GM19025 (cell line): ENCODE data around the gene LEMD3.

Source experiments
- ATAC-seq: cut with Tn5 transposase; IDR thresholded peaks from one replicate; pipeline ENCODE4 v1.9.1; 2021; ENCODE audit warnings: mild to moderate bottlenecking, low read depth, moderate library complexity; ENCODE audit not compliant: unreplicated experiment

The LEMD3 gene

GRCh38 chr12:65168681-65169319 lies 583 bp upstream of the LEMD3 start:
- no peak for ATAC-seq

GRCh38 chr12:65170209-65170881 lies 962 bp downstream of the LEMD3 start:
- peak; percentile 39 for ATAC-seq

- no peak for ATAC-seq
Observed at GRCh38 chr12:65171073-65171472, 1.7 kb downstream of the LEMD3 start.

GRCh38 chr12:65171870-65172269 lies 2.5 kb downstream of the LEMD3 start:
- no peak for ATAC-seq

- ATAC-seq, result no peak
Observed at GRCh38 chr12:65175385-65175784, 6.0 kb downstream of the LEMD3 start.

GRCh38 chr12:65182012-65182739 lies 12.8 kb downstream of the LEMD3 start:
- no peak for ATAC-seq

GRCh38 chr12:65184176-65184857 lies 14.9 kb downstream of the LEMD3 start:
- ATAC-seq, result no peak

GRCh38 chr12:65184858-65185229 lies 15.5 kb downstream of the LEMD3 start:
- no peak for ATAC-seq

GRCh38 chr12:65187665-65188064 lies 18.3 kb downstream of the LEMD3 start:
- ATAC-seq, result no peak

- ATAC-seq, result peak; percentile 38
Observed at GRCh38 chr12:65188179-65188701, 18.9 kb downstream of the LEMD3 start.

GRCh38 chr12:65189028-65189718 lies 19.8 kb downstream of the LEMD3 start:
- peak; percentile 93 for ATAC-seq

- ATAC-seq, result no peak
Observed at GRCh38 chr12:65192963-65193516, 23.7 kb downstream of the LEMD3 start.

- ATAC-seq, result no peak
Observed at GRCh38 chr12:65194949-65195348, 25.6 kb downstream of the LEMD3 start.

GRCh38 chr12:65195387-65196055 lies 26.1 kb downstream of the LEMD3 start:
- no peak for ATAC-seq

- ATAC-seq, result no peak
Observed at GRCh38 chr12:65196762-65197567, 27.6 kb downstream of the LEMD3 start.

GRCh38 chr12:65199604-65200003 lies 30.2 kb downstream of the LEMD3 start:
- no peak for ATAC-seq

GRCh38 chr12:65200007-65200665 lies 30.8 kb downstream of the LEMD3 start:
- ATAC-seq, result no peak

- no peak for ATAC-seq
Observed at GRCh38 chr12:65203376-65203775, 34.0 kb downstream of the LEMD3 start.
